Caco-2 (cell line): ENCODE data around the gene EFNA2. TPM values are rescaled to one million over a fixed set of nuclear protein-coding genes. Genes with fewer than 3 reads are reported as not detected.

ENCODE experiments used
- BruUV-seq: library from RNA; stranded (reverse); fragments of 400-500 nt; replicated peaks from 2 replicates; lab custom pipeline; 2021; lab: Mats Ljungman, UMichigan
- CTCF ChIA-PET: fragments of 300-600 bp; sonication (Branson Sonifier 250); formaldehyde crosslinking; loops from one replicate; lab custom pipeline; 2022; ENCODE audit warnings: antibody characterized with exemption; lab: Charles Lee
- POLR2A ChIA-PET: fragments of 300-600 bp; sonication (Branson Sonifier 250); formaldehyde crosslinking; loops from one replicate; lab custom pipeline; 2022; ENCODE audit warnings: antibody characterized with exemption; lab: Charles Lee
- DNase-seq, 2 experiments: peaks; one replicate each; pipeline versions ENCODE4 v3.0.0 to v3.0.0-alpha.2; 2020 to 2022
- H3K27me3 ChIP-seq: replicated peaks from 2 replicates; pipeline ENCODE4 v1.6.0; 2011; ENCODE audit warnings: low read length; ENCODE audit not compliant: control insufficient read depth, insufficient read depth
- H3K36me3 ChIP-seq: 2 replicates; pipeline ENCODE4 v1.5.1; 2011; ENCODE audit warnings: low read length; ENCODE audit not compliant: control insufficient read depth, insufficient read depth
- H3K4me1 ChIP-seq: fragments of 250-450 bp; sonication (Bioruptor Pico); 2 replicates; pipeline ENCODE4 v1.5.1; 2020; ENCODE audit warnings: mild to moderate bottlenecking
- H3K4me3 ChIP-seq: 2 replicates; pipeline ENCODE4 v1.5.1; 2011; ENCODE audit warnings: low read depth, mild to moderate bottlenecking, control low read depth, low read length
- H3K9me3 ChIP-seq: fragments of 250-450 bp; sonication (Bioruptor Pico); 2 replicates; pipeline ENCODE4 v1.5.1; 2020; ENCODE audit warnings: mild to moderate bottlenecking, moderate library complexity
- H3K27ac Mint-ChIP-seq: one replicate; pipeline ENCODE4 v1.8.0; 2022; ENCODE audit warnings: mixed read lengths; ENCODE audit not compliant: unreplicated experiment
- H3K27me3 Mint-ChIP-seq: one replicate; pipeline ENCODE4 v1.8.0; 2022; ENCODE audit warnings: mixed read lengths; ENCODE audit not compliant: insufficient read depth, unreplicated experiment
- H3K36me3 Mint-ChIP-seq: one replicate; pipeline ENCODE4 v1.8.0; 2022; ENCODE audit warnings: mild to moderate bottlenecking, mixed read lengths; ENCODE audit not compliant: insufficient read depth, unreplicated experiment
- H3K4me1 Mint-ChIP-seq: one replicate; pipeline ENCODE4 v1.8.0; 2022; ENCODE audit warnings: low read depth, mixed read lengths; ENCODE audit not compliant: unreplicated experiment
- H3K4me3 Mint-ChIP-seq: one replicate; pipeline ENCODE4 v1.8.0; 2022; ENCODE audit warnings: mild to moderate bottlenecking, moderate library complexity, mixed read lengths; ENCODE audit not compliant: unreplicated experiment
- H3K9me3 Mint-ChIP-seq: one replicate; pipeline ENCODE4 v1.8.0; 2022; ENCODE audit warnings: mixed read lengths; ENCODE audit not compliant: unreplicated experiment
- intact Hi-C: fragments of 100-400 bp; cut with micrococcal nuclease; formaldehyde crosslinking; loops from one replicate; pipeline ENCODE4 v1.10.0; 2022; ENCODE audit not compliant: unreplicated experiment
- total RNA-seq: library from RNA; stranded (reverse); gene quantifications from 2 replicates; pipeline ENCODE4 v1.2.3, GENCODE V29; 2022
- TF ChIP-seq, protein P1 (sequence below), 2 experiments: fragments of 200-600 bp in 1 of 2; IDR thresholded peaks; 1 replicate in 1 of 2; 2 replicates in 1 of 2; pipeline versions ENCODE4 v1.5.1 to v1.8.0; 2011 to 2022; ENCODE audit warnings: antibody characterized with exemption in 1 of 2, control low read depth in 1 of 2, inconsistent platforms in 1 of 2, low read depth in 1 of 2, low read length in 1 of 2, mild to moderate bottlenecking in 1 of 2, moderate library complexity in 1 of 2; ENCODE audit not compliant: insufficient read depth in 1 of 2, severe bottlenecking in 1 of 2, unreplicated experiment in 1 of 2

The EFNA2 gene
- total RNA-seq, 1 experiment from 2014 or later = 18.6 TPM

DNA sequence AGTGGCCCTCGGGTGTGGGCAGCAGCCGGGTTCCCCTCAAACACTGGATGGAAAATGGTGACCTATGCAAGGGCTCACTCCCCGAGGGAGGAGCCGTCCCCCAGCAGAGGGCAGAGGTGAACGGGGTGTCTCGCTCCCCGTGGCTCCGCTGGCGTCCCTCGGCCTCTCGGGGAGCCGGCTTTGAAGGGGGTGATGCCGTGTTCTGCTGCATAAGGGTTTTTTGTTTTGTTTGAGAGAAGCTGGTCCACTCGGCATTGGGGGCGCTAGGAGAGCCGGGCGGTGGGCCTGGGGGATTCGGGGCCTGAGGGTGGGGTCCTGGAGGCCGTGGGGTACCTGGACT is 4.0 kb downstream of the EFNA2 start:
- Mint-ChIP-seq H3K27me3 (no peaks in the 10 kb centered on the region), H3K4me1 (peaks cover under 1% of the 10 kb centered on the region), H3K27ac (no peak overlapping the region), H3K36me3 (peaks cover under 1% of the 10 kb centered on the region), H3K9me3 (no peaks in the 10 kb centered on the region), H3K4me3 (no peak overlapping the region)
- peaks cover 39% of the 10 kb centered on the region for H3K4me1 ChIP-seq
- BruUV-seq = no TSS peak
- no peak for DNase-seq
- intact Hi-C loops = loop anchor here (10.0 kb wide), 1 partner anchor 1255 kb away; no protein-coding TSS in a partner anchor
- no peaks in the 10 kb centered on the region for H3K9me3 ChIP-seq
- CTCF ChIA-PET = no interaction called here
- POLR2A ChIA-PET = no interaction called here
- no peak overlapping the region for H3K4me3 ChIP-seq
- TF ChIP-seq, protein P1, sequence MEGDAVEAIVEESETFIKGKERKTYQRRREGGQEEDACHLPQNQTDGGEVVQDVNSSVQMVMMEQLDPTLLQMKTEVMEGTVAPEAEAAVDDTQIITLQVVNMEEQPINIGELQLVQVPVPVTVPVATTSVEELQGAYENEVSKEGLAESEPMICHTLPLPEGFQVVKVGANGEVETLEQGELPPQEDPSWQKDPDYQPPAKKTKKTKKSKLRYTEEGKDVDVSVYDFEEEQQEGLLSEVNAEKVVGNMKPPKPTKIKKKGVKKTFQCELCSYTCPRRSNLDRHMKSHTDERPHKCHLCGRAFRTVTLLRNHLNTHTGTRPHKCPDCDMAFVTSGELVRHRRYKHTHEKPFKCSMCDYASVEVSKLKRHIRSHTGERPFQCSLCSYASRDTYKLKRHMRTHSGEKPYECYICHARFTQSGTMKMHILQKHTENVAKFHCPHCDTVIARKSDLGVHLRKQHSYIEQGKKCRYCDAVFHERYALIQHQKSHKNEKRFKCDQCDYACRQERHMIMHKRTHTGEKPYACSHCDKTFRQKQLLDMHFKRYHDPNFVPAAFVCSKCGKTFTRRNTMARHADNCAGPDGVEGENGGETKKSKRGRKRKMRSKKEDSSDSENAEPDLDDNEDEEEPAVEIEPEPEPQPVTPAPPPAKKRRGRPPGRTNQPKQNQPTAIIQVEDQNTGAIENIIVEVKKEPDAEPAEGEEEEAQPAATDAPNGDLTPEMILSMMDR (IDR thresholded peaks at IDR 0.05; ENCODE audit: insufficient read depth in 1 of 2, low read depth in 1 of 2, low read length in 1 of 2, severe bottlenecking in 1 of 2, unreplicated experiment in 1 of 2) = no peak
- H3K36me3 ChIP-seq = no peaks in the 10 kb centered on the region
- no peaks in the 10 kb centered on the region for H3K27me3 ChIP-seq

DNA sequence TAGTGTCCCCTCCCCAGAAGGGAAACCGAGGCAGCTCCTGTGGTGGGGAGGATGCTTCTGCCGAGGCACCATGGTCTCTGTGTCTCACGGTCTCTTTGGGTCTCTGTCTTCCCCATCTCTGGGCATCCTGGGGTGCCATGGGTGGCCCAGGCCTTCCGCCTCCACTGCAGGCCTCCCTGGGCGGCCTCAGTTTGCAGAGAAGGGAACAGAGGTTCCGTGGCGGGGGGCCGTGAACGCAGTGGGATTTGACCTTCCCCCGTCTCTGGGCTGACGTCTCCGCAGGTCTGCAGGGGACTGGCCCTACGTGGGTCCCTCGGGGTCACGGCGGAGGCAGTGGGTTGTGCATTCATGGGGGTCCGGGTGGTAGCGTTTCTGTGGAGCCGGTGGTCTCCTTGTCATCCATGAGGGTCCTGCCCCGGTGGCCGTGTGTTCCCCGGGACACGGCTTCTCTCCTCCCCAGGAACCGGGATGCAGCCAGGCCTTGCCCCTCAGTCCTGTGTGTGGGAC is 4.6 kb downstream of the EFNA2 start:
- intact Hi-C loops = loop anchor here (10.0 kb wide), 1 partner anchor 1255 kb away; no protein-coding TSS in a partner anchor
- Histone ChIP-seq H3K27me3 (no peaks in the 10 kb centered on the region), H3K4me3 (no peak overlapping the region), H3K4me1 (peaks cover 33% of the 10 kb centered on the region), H3K9me3 (no peaks in the 10 kb centered on the region), H3K36me3 (no peaks in the 10 kb centered on the region)
- CTCF ChIA-PET = no interaction called here
- POLR2A ChIA-PET = no interaction called here
- Mint-ChIP-seq H3K27me3 (no peaks in the 10 kb centered on the region), H3K27ac (no peak overlapping the region), H3K4me1 (no peaks in the 10 kb centered on the region), H3K9me3 (no peaks in the 10 kb centered on the region), H3K36me3 (no peaks in the 10 kb centered on the region), H3K4me3 (no peak overlapping the region)
- BruUV-seq = no TSS peak
- no peak for DNase-seq
- TF ChIP-seq, protein P1 (IDR thresholded peaks at IDR 0.05; ENCODE audit: insufficient read depth in 1 of 2, low read depth in 1 of 2, low read length in 1 of 2, severe bottlenecking in 1 of 2, unreplicated experiment in 1 of 2) = no peak

DNA sequence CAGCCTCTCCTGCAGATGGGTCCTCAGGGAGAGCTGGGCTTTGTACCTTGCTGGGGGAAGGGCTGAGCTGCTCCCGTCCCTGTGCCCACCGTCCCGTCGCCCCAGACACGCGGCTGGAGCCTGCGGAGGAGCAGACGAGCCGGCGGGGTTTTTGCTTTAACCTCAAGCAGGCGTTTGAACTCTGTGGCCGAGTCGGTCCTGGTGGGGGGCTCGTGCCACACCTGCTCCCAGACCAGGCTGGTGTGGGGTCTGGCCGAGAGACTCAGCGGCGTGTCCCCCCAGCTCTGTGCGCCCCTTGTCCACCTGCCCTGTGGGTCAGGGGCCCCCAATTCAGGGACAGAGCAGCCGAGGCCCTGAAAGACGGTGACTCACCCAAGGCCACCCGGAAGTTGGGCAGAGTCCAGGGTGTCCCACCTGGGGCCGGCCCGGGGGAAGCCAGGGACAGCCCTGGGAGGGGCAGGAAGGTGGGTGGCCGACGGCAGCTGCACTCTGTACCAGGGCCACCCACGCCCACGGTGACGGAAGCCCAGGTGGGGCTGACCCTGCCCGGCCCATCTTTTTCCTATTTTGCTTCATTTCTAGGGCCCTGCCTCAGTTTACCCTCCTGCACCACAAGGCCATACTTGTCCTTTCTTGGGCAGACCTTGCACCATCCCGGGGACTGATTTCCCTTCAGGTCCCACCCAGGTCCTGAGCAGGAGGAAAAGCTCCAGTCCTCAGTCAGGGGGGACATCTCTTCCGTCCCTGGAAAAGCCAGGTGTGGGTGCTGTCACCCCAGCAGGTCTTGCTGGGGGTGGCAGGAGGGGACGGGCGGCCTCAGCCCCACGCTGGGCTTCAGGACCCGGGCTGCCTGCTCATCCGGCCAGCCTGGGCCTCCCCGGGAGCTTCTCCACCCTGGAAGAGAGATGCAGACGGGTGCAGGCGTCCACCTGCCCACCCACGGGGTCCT is 5.3 kb downstream of the EFNA2 start:
- no peaks in the 10 kb centered on the region for H3K27me3 ChIP-seq
- H3K4me3 Mint-ChIP-seq = no peak overlapping the region
- no TSS peak for BruUV-seq
- no peaks in the 10 kb centered on the region for H3K36me3 Mint-ChIP-seq
- ChIA-PET POLR2A (no interaction called here), CTCF (no interaction called here)
- no peak overlapping the region for H3K4me3 ChIP-seq
- no peaks in the 10 kb centered on the region for H3K9me3 ChIP-seq
- H3K4me1 ChIP-seq = peaks cover 30% of the 10 kb centered on the region
- intact Hi-C loops = loop anchor here (10.0 kb wide), 1 partner anchor 1254 kb away; no protein-coding TSS in a partner anchor
- H3K27ac Mint-ChIP-seq = no peak overlapping the region
- no peak for DNase-seq
- H3K9me3 Mint-ChIP-seq = no peaks in the 10 kb centered on the region
- no peaks in the 10 kb centered on the region for H3K27me3 Mint-ChIP-seq
- no peaks in the 10 kb centered on the region for H3K4me1 Mint-ChIP-seq
- H3K36me3 ChIP-seq = no peaks in the 10 kb centered on the region
- TF ChIP-seq, protein P1 (IDR thresholded peaks at IDR 0.05; ENCODE audit: insufficient read depth in 1 of 2, low read depth in 1 of 2, low read length in 1 of 2, severe bottlenecking in 1 of 2, unreplicated experiment in 1 of 2) = no peak
